Measurements from ENCODE around the gene FBN1.
A peak's percentile ranks its signal among the peaks of the same experiment; 100 is the strongest.

The FBN1 gene

GRCh38 chr15:48469271-48469670 lies 176.2 kb downstream of the FBN1 start:
- no peak for DNase-seq (ENCODE audit: low read depth)

- DNase-seq (ENCODE audit: low read depth) = no peak
Observed at GRCh38 chr15:48467801-48468200, 177.7 kb downstream of the FBN1 start.

GRCh38 chr15:48466820-48467219 lies 178.7 kb downstream of the FBN1 start:
- DNase-seq (ENCODE audit: low read depth) = no peak

- no peak for DNase-seq (ENCODE audit: low read depth)
Observed at GRCh38 chr15:48466079-48466478, 179.4 kb downstream of the FBN1 start.

GRCh38 chr15:48465410-48465809 lies 180.1 kb downstream of the FBN1 start:
- DNase-seq (ENCODE audit: low read depth) = no peak

GRCh38 chr15:48463366-48463880 lies 182.1 kb downstream of the FBN1 start:
- DNase-seq (ENCODE audit: low read depth) = no peak

GRCh38 chr15:48462688-48463087 lies 182.8 kb downstream of the FBN1 start:
- DNase-seq (ENCODE audit: low read depth) = no peak

- DNase-seq (ENCODE audit: low read depth) = peak; percentile 84
Observed at GRCh38 chr15:48459571-48460442, 185.7 kb downstream of the FBN1 start.

- no peak for DNase-seq (ENCODE audit: low read depth)
Observed at GRCh38 chr15:48458876-48459275, 186.6 kb downstream of the FBN1 start.

- no peak for DNase-seq (ENCODE audit: low read depth)
Observed at GRCh38 chr15:48456134-48456533, 189.4 kb downstream of the FBN1 start.

GRCh38 chr15:48451736-48452135 lies 193.8 kb downstream of the FBN1 start:
- DNase-seq (ENCODE audit: low read depth) = no peak

GRCh38 chr15:48451241-48451640 lies 194.3 kb downstream of the FBN1 start:
- no peak for DNase-seq (ENCODE audit: low read depth)

GRCh38 chr15:48449734-48450133 lies 195.8 kb downstream of the FBN1 start:
- peak; percentile 54 for DNase-seq (ENCODE audit: low read depth)

GRCh38 chr15:48447657-48448056 lies 197.9 kb downstream of the FBN1 start:
- peak; percentile 92 for DNase-seq (ENCODE audit: low read depth)

- no peak for DNase-seq (ENCODE audit: low read depth)
Observed at GRCh38 chr15:48447058-48447457, 198.5 kb downstream of the FBN1 start.

- DNase-seq (ENCODE audit: low read depth) = no peak
Observed at GRCh38 chr15:48442011-48442410, 203.5 kb downstream of the FBN1 start.

GRCh38 chr15:48440084-48440483 lies 205.4 kb downstream of the FBN1 start:
- no peak for DNase-seq (ENCODE audit: low read depth)

- DNase-seq (ENCODE audit: low read depth) = peak; percentile 49
Observed at GRCh38 chr15:48437178-48437577, 208.3 kb downstream of the FBN1 start.

GRCh38 chr15:48435321-48435720 lies 210.2 kb downstream of the FBN1 start:
- no peak for DNase-seq (ENCODE audit: low read depth)

- DNase-seq (ENCODE audit: low read depth) = peak; percentile 85
Observed at GRCh38 chr15:48433226-48433886, 212.2 kb downstream of the FBN1 start.

- DNase-seq (ENCODE audit: low read depth) = peak; percentile 18
Observed at GRCh38 chr15:48432688-48433087, 212.8 kb downstream of the FBN1 start.

GRCh38 chr15:48427960-48428547 lies 217.5 kb downstream of the FBN1 start:
- peak; percentile 85 for DNase-seq (ENCODE audit: low read depth)

- DNase-seq (ENCODE audit: low read depth) = peak; percentile 53
Observed at GRCh38 chr15:48427479-48427878, 218.0 kb downstream of the FBN1 start.

Data from ELR (cell line).